ENCODE results near the gene ERGIC3. TPM values are rescaled to one million over a fixed set of nuclear protein-coding genes. Genes with fewer than 3 reads are reported as not detected.

The ERGIC3 gene
- total RNA-seq, 1 experiment from 2014 or later, result 265 TPM

DNA sequence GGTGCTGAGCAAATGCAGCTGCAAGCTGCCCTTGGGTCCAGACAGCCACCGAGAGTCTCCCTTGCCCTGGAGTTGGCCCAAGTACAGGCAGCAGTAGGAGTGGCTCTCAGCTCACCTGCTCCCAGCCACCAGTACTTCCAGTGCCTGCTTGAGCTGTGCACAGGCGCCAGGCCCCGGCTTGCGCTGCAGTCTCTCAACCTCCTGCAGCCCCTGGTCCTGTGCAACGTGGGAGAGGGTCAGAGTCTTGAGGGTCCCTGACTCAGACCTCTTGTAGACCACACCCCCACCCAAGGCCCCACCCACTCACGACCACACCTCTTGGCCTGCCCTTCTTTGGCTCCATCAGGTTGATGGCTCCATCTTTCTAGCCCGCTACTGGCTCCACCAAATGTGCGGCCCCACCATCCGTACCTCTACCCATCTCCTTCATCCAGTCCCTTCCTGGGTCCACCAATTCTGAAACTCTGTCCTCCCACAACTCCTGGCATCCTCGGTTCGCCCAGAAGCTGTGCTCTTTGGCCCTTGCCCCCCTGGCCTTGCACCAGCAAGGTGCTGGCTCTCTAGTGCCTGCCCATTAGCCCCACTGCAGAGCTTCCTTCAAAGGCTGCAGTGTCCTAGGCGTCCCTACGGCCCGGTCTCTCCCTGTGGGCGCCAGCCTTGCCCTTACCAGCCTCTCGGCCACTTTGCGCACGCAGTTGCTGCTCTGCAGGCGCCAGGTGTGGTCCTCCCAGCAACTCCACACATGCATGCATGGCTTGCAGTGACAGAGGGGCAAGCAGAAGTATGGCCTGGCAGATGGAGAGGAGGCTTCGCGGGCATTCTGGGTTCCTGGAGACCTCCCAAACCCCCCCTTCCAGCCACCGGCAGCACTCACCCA, 57.3 kb downstream of the ERGIC3 start:
- no TSS peak for BruUV-seq (replicated peaks)
- Histone ChIP-seq H3K36me3 (ENCODE audit: control insufficient read depth, insufficient read depth, low read length) (no peaks in the 10 kb centered on the region), H3K4me3 (ENCODE audit: low read depth in 2 of 2, low read length in 2 of 2) (no peak overlapping the region), H3K4me1 (ENCODE audit: control insufficient read depth, insufficient read depth, low read length) (no peaks in the 10 kb centered on the region), H3K27me3 (ENCODE audit: control insufficient read depth, insufficient read depth, low read length) (no peaks in the 10 kb centered on the region), H3K27ac (ENCODE audit: low read length) (no peak overlapping the region), H3K9me3 (ENCODE audit: control insufficient read depth, insufficient read depth, low read depth, low read length) (no peaks in the 10 kb centered on the region)
- ChIA-PET POLR2A (no interaction called here), CTCF (no interaction called here)
- ATAC-seq, result peak; percentile 63; the same call in 1 of the 2 replicates
- in situ Hi-C loops (cut with HindIII; ENCODE audit: low pct_unique_long_range_greater_than_20kb, low sequenced_read_pairs) (no loop called here), intact Hi-C loops (cut with micrococcal nuclease; ENCODE audit: unreplicated experiment) (no loop called here)
- DNase-seq (ENCODE audit: low read depth, low spot score), result no peak
- TF ChIP-seq, protein P1, sequence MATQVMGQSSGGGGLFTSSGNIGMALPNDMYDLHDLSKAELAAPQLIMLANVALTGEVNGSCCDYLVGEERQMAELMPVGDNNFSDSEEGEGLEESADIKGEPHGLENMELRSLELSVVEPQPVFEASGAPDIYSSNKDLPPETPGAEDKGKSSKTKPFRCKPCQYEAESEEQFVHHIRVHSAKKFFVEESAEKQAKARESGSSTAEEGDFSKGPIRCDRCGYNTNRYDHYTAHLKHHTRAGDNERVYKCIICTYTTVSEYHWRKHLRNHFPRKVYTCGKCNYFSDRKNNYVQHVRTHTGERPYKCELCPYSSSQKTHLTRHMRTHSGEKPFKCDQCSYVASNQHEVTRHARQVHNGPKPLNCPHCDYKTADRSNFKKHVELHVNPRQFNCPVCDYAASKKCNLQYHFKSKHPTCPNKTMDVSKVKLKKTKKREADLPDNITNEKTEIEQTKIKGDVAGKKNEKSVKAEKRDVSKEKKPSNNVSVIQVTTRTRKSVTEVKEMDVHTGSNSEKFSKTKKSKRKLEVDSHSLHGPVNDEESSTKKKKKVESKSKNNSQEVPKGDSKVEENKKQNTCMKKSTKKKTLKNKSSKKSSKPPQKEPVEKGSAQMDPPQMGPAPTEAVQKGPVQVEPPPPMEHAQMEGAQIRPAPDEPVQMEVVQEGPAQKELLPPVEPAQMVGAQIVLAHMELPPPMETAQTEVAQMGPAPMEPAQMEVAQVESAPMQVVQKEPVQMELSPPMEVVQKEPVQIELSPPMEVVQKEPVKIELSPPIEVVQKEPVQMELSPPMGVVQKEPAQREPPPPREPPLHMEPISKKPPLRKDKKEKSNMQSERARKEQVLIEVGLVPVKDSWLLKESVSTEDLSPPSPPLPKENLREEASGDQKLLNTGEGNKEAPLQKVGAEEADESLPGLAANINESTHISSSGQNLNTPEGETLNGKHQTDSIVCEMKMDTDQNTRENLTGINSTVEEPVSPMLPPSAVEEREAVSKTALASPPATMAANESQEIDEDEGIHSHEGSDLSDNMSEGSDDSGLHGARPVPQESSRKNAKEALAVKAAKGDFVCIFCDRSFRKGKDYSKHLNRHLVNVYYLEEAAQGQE (IDR thresholded peaks at IDR 0.05; ENCODE audit: insufficient read depth in 1 of 2, low read depth in 2 of 2, low read length in 1 of 2), result no peak
- no peak for TF ChIP-seq POLR2AphosphoS5 (IDR thresholded peaks at IDR 0.05; ENCODE audit: low read depth, low read length)
- no peak for TF ChIP-seq SIN3A (IDR thresholded peaks at IDR 0.05; ENCODE audit: borderline replicate concordance, insufficient read depth, low read depth, low read length)
- TF ChIP-seq TCF7L2 (IDR thresholded peaks at IDR 0.05; ENCODE audit: low read depth, low read length), result no peak
- TF ChIP-seq, protein P2, sequence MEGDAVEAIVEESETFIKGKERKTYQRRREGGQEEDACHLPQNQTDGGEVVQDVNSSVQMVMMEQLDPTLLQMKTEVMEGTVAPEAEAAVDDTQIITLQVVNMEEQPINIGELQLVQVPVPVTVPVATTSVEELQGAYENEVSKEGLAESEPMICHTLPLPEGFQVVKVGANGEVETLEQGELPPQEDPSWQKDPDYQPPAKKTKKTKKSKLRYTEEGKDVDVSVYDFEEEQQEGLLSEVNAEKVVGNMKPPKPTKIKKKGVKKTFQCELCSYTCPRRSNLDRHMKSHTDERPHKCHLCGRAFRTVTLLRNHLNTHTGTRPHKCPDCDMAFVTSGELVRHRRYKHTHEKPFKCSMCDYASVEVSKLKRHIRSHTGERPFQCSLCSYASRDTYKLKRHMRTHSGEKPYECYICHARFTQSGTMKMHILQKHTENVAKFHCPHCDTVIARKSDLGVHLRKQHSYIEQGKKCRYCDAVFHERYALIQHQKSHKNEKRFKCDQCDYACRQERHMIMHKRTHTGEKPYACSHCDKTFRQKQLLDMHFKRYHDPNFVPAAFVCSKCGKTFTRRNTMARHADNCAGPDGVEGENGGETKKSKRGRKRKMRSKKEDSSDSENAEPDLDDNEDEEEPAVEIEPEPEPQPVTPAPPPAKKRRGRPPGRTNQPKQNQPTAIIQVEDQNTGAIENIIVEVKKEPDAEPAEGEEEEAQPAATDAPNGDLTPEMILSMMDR (IDR thresholded peaks at IDR 0.05), result no peak

DNA sequence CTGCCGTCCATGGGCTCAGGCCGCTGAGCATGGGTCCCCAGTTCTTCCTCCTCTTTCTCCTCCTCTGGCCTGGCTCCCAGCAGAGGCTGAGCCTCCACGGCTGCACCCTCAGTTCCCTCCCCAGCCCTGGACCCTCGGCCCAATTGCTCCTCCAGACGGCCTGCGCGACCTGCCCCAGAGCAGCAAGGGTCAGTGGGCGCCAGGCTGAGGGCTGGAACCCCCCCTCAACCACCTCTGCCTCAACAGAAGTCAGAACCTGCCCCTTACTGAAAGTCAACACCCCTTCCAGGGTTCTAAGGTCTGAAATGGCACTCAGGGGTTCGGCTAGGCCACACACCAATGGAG, 57.9 kb downstream of the ERGIC3 start:
- no peaks in the 10 kb centered on the region for H3K27me3 ChIP-seq (ENCODE audit: control insufficient read depth, insufficient read depth, low read length)
- no peaks in the 10 kb centered on the region for H3K9me3 ChIP-seq (ENCODE audit: control insufficient read depth, insufficient read depth, low read depth, low read length)
- no peaks in the 10 kb centered on the region for H3K4me1 ChIP-seq (ENCODE audit: control insufficient read depth, insufficient read depth, low read length)
- ChIA-PET POLR2A (no interaction called here), CTCF (no interaction called here)
- no peak for ATAC-seq
- TF ChIP-seq, protein P2 (IDR thresholded peaks at IDR 0.05), result no peak
- no peak for TF ChIP-seq TCF7L2 (IDR thresholded peaks at IDR 0.05; ENCODE audit: low read depth, low read length)
- TF ChIP-seq, protein P1 (IDR thresholded peaks at IDR 0.05; ENCODE audit: insufficient read depth in 1 of 2, low read depth in 2 of 2, low read length in 1 of 2), result no peak
- TF ChIP-seq POLR2AphosphoS5 (IDR thresholded peaks at IDR 0.05; ENCODE audit: low read depth, low read length), result no peak
- no peak for TF ChIP-seq SIN3A (IDR thresholded peaks at IDR 0.05; ENCODE audit: borderline replicate concordance, insufficient read depth, low read depth, low read length)
- H3K36me3 ChIP-seq (ENCODE audit: control insufficient read depth, insufficient read depth, low read length), result no peaks in the 10 kb centered on the region
- H3K27ac ChIP-seq (ENCODE audit: low read length), result no peak overlapping the region
- no peak for DNase-seq (ENCODE audit: low read depth, low spot score)
- no peak overlapping the region for H3K4me3 ChIP-seq (ENCODE audit: low read depth in 2 of 2, low read length in 2 of 2)
- in situ Hi-C loops (cut with HindIII; ENCODE audit: low pct_unique_long_range_greater_than_20kb, low sequenced_read_pairs), result no loop called here
- intact Hi-C loops (cut with micrococcal nuclease; ENCODE audit: unreplicated experiment), result no loop called here
- TSS peak; percentile 49 for BruUV-seq (replicated peaks)

All from Panc1 (cell line).